Glutamatergic neuron (in vitro differentiated cells): ENCODE measurements around the gene USP15. TPM values are rescaled to one million over a fixed set of nuclear protein-coding genes. Genes with fewer than 3 reads are reported as not detected.

Experiments
- DNase-seq: peaks from one replicate; pipeline ENCODE4 v3.0.0; 2022
- H3K27ac Mint-ChIP-seq: one replicate; pipeline ENCODE4 v1.8.0; 2020; ENCODE audit warnings: mild to moderate bottlenecking, mixed read lengths, inconsistent platforms; ENCODE audit not compliant: unreplicated experiment
- H3K27me3 Mint-ChIP-seq: one replicate; pipeline ENCODE4 v1.8.0; 2020; ENCODE audit warnings: mild to moderate bottlenecking, moderate library complexity, mixed read lengths, inconsistent platforms; ENCODE audit not compliant: unreplicated experiment
- H3K36me3 Mint-ChIP-seq: one replicate; pipeline ENCODE4 v1.8.0; 2020; ENCODE audit warnings: mild to moderate bottlenecking, mixed read lengths, inconsistent platforms; ENCODE audit not compliant: unreplicated experiment
- H3K4me1 Mint-ChIP-seq: one replicate; pipeline ENCODE4 v1.8.0; 2020; ENCODE audit warnings: mild to moderate bottlenecking, low read depth, mixed read lengths, inconsistent platforms; ENCODE audit not compliant: unreplicated experiment
- H3K4me3 Mint-ChIP-seq: one replicate; pipeline ENCODE4 v1.8.0; 2020; ENCODE audit warnings: mild to moderate bottlenecking, mixed read lengths, inconsistent platforms; ENCODE audit not compliant: unreplicated experiment
- H3K9me3 Mint-ChIP-seq: one replicate; pipeline ENCODE4 v1.8.0; 2020; ENCODE audit warnings: mild to moderate bottlenecking, moderate library complexity, mixed read lengths, inconsistent platforms; ENCODE audit not compliant: unreplicated experiment
- total RNA-seq: library from RNA; stranded (reverse); fragmentation: NEBNext Ultra II Directional; extraction: Animal tissue kit (Norgen Biotek cat#: 25700); gene quantifications from one replicate; pipeline ENCODE4 v1.2.1, GENCODE V29; 2021; ENCODE audit not compliant: unreplicated experiment
- TF ChIP-seq, protein P1 (sequence below): fragments of 200-600 bp; sonication (generic); IDR thresholded peaks from one replicate; pipeline ENCODE4 v1.5.0; 2021; ENCODE audit not compliant: partially characterized antibody, unreplicated experiment

Gene USP15
- total RNA-seq, 1 donor from 2014 or later, result 74.4 TPM

DNA sequence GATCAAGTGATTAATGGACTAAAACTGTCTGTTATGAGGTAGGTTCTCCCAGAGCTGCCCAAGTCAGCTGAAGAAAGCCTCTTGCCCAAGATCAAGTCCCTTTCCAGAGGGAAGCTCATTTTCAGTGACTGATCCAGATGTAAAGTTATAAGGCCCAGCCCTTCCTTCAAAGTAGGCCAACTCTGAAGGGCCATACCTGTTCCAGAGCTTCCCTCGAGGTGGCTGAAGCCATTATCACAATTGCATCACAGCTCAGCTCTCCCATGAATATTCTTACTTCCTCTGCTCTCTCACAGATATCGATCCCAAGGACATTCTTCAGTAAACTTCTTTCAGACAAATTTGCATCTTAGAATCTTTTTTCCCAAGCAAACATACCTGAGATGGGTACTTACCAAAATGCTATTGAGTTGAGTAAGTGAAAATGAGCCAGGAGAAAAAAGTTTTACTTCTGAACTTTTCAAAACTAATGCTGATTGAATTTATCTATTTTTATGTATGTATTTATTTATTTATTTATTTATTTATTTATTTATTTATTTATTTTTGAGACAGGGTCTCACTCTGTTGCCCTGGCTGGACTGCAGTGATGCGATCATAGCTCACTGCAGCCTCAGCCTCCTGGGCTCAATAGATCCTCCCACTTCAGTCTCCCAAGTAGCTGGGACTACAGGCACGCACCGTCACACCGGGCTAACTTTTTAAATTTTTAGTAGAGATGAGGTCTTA lies 42.6 kb upstream of the USP15 start:
- Mint-ChIP-seq H3K4me3 (no peak overlapping the region), H3K27ac (no peak overlapping the region), H3K4me1 (no peaks in the 10 kb centered on the region), H3K27me3 (no peaks in the 10 kb centered on the region), H3K9me3 (no peaks in the 10 kb centered on the region), H3K36me3 (no peaks in the 10 kb centered on the region)
- TF ChIP-seq, protein P1, sequence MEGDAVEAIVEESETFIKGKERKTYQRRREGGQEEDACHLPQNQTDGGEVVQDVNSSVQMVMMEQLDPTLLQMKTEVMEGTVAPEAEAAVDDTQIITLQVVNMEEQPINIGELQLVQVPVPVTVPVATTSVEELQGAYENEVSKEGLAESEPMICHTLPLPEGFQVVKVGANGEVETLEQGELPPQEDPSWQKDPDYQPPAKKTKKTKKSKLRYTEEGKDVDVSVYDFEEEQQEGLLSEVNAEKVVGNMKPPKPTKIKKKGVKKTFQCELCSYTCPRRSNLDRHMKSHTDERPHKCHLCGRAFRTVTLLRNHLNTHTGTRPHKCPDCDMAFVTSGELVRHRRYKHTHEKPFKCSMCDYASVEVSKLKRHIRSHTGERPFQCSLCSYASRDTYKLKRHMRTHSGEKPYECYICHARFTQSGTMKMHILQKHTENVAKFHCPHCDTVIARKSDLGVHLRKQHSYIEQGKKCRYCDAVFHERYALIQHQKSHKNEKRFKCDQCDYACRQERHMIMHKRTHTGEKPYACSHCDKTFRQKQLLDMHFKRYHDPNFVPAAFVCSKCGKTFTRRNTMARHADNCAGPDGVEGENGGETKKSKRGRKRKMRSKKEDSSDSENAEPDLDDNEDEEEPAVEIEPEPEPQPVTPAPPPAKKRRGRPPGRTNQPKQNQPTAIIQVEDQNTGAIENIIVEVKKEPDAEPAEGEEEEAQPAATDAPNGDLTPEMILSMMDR, result no peak
- DNase-seq, result no peak

DNA sequence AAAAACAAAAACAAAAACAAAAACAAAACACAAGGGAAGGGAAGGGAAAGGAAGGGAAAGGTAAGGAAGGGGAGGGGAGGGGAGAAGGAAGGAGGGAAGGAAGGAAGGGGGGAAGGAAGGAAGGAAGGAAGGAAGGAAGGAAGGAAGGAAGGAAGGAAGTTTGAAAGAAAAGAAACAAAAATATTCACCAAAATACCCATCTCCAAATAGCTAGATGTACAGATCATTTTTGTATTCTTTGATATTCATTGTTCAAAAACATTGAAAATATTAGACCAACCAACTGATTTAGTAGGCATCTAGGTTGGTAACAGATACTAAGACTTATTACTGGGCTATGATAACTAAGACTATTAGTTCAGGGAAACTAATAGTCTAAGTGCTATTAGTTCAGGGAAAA lies 39.1 kb upstream of the USP15 start:
- H3K36me3 Mint-ChIP-seq, result no peaks in the 10 kb centered on the region
- H3K27ac Mint-ChIP-seq, result no peak overlapping the region
- H3K9me3 Mint-ChIP-seq, result no peaks in the 10 kb centered on the region
- H3K4me3 Mint-ChIP-seq, result no peak overlapping the region
- no peaks in the 10 kb centered on the region for H3K27me3 Mint-ChIP-seq
- DNase-seq, result no peak
- TF ChIP-seq, protein P1, result no peak
- no peaks in the 10 kb centered on the region for H3K4me1 Mint-ChIP-seq

DNA sequence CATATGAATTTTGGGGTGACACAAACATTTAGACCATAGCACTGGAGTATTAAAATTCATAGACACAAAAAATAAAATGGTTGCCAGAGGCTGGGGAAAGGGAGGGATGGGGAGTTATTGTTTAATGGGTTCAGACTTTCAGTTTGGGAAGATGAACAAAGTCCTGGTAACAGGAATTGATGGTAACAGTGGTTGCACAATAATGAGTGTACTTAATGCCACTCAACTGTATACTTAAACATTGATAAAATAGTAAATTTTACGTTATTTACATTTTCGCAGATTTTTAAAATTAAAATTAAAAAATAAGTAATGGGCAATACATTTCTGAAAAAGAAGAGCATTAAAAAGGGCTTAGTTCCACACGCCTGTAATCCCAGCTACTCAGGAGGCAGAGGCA lies 35.6 kb upstream of the USP15 start:
- H3K36me3 Mint-ChIP-seq, result no peaks in the 10 kb centered on the region
- TF ChIP-seq, protein P1, result no peak
- no peak overlapping the region for H3K27ac Mint-ChIP-seq
- H3K4me1 Mint-ChIP-seq, result no peaks in the 10 kb centered on the region
- DNase-seq, result no peak
- no peaks in the 10 kb centered on the region for H3K27me3 Mint-ChIP-seq
- no peak overlapping the region for H3K4me3 Mint-ChIP-seq
- H3K9me3 Mint-ChIP-seq, result no peaks in the 10 kb centered on the region

DNA sequence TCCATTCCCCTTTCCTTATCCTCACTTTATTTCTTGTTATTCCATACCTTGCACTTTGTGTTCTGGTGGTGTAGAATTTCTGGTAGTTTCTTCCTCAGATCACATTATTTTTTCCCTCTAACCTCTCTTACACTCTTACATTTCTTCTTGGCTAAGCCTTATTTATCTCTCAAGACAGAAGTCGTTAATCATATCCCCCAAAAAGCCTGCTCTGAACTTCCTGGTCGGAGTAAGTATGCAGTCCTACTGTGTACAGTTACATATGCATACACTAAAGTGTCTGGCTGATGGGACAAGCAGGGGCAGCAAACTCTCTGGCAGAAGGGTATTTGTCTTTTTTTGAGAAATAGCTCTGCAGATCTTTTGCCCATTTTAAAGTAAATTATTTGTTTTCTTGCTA lies 33.1 kb upstream of the USP15 start:
- Mint-ChIP-seq H3K27ac (no peak overlapping the region), H3K4me3 (no peak overlapping the region), H3K4me1 (no peaks in the 10 kb centered on the region), H3K36me3 (no peaks in the 10 kb centered on the region), H3K27me3 (no peaks in the 10 kb centered on the region), H3K9me3 (no peaks in the 10 kb centered on the region)
- TF ChIP-seq, protein P1, result no peak
- DNase-seq, result no peak

DNA sequence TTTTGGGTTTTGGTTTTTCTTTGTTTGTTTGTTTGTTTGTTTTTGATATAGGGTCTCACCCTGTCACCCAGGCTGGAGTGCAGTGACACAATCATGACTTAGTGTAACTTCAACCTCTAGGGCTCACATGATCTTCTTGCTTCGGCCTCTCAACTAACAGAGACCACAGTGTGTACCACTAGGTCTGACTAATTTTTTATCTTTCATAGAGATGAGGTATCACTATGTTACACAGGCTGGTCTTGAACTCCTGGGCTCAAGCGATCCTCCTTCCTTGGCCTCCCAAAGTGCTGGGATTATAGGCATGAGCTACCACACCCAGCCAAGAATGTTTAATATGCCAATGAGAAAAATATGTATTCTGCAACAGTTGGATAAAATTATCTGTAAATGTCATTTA lies 29.6 kb upstream of the USP15 start:
- Mint-ChIP-seq H3K4me3 (no peak overlapping the region), H3K4me1 (no peaks in the 10 kb centered on the region), H3K27me3 (peaks cover 2% of the 10 kb centered on the region), H3K36me3 (no peaks in the 10 kb centered on the region), H3K27ac (no peak overlapping the region), H3K9me3 (peaks cover 2% of the 10 kb centered on the region)
- TF ChIP-seq, protein P1, result no peak
- DNase-seq, result no peak
